ENCODE measurements around the gene PTPRN2.
"Not testable (repeated sequence)": the region's sequence is repeated elsewhere in the genome, so short reads cannot be mapped to it uniquely, and the experiment has no call there.

The PTPRN2 gene

DNA sequence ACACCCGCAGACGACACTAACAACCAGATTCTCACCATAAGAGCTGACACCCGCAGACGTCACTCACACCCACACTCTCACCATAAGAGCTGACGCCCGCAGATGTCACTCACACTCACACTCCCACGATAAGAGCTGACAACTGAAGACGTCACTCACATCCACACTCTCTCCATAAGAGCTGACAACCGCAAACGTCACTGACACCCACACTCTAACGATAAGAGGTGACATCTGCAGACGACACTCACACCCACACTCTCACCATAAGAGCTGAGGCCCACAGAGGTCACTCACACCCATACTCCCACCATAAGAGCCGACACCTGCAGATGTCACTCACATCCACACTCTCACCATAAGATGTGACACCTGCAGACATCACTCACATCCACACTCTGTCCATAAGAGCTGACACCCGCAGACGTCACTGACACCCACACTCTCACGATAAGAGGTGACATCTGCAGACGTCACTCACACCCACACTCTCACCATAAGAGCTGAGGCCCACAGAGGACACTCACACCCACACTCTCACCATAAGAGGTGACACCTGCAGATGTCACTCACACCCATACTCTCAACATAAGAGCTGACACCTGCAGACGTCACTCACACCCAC is 255.7 kb downstream of the PTPRN2 start:
- DNase-seq: not testable (repeated sequence)

DNA sequence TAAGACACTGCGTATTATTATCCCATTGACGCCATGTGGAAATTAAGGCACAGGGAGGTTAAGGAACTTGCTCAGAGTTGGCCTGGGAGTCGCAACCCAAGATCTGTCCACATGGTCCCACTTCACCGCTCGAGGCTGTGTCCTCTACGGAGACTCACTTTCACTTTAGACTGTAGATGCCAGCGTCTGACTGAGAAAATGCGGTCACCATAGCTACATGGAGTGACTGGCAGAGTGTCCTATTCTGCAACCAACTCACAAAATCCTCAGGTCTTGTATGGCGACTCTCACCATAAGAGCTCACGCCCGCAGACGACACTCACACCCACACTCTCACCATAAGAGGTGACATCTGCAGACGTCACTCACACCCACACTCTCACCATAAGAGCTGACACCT is 257.9 kb downstream of the PTPRN2 start:
- DNase-seq: no peak

DNA sequence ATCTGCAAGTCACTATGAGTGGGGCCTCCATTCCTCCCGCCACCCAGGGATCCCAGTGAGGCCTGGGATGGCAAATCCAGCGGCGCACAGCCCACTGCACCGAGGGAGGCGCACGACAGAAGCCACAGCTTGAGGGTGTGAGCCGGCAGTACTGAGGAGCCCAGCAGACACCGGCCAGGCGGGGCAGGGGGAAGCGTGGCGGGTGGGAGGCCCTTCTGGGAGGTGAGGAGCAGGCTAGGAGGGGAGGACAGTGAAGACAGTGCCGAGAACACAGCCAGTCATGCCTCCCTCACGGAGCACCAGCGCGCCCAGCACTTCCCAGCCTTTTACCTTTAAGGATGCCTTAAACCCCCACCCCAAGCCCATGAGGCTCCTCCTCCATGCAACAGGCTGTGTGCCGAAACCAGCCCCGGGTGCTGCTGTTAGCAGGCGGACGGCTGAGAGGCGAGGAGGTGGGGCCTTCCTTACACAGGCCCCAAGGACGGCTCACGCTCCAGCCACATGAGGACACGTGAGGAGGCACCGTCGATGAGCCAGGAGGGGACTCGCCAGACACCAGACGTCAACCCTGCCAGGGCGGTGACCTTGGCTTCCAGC is 258.5 kb downstream of the PTPRN2 start:
- no peak for DNase-seq

DNA sequence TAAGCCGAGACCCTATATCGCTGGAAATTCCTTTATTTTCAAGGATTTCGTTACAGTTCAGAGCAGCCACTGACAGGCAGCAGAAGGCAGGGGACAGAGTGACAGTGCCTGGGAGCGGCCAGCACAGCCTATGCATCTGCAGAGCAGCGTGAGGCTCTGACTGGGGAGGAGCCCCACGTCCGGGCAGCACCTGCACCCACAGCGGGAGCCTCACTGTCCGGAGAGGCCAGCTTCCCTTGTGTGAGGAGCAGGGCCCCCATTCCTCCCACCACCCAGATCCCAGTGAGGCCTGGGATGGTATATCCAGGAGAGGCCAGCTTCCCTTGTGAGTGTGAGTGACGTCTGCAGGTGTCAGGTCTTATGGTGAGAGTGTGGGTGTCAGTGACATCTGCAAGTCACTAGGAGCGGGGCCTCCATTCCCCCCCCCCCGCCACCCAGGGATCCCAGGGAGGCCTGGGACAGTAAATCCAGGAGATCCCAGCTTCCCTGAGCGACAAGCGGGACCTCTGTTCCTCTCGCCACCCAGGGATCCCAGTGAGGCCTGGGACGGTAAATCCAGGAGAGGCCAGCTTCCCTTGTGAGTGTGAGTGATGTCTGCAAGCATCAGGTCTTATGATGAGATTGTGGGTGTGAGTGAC is 259.1 kb downstream of the PTPRN2 start:
- DNase-seq: no peak

DNA sequence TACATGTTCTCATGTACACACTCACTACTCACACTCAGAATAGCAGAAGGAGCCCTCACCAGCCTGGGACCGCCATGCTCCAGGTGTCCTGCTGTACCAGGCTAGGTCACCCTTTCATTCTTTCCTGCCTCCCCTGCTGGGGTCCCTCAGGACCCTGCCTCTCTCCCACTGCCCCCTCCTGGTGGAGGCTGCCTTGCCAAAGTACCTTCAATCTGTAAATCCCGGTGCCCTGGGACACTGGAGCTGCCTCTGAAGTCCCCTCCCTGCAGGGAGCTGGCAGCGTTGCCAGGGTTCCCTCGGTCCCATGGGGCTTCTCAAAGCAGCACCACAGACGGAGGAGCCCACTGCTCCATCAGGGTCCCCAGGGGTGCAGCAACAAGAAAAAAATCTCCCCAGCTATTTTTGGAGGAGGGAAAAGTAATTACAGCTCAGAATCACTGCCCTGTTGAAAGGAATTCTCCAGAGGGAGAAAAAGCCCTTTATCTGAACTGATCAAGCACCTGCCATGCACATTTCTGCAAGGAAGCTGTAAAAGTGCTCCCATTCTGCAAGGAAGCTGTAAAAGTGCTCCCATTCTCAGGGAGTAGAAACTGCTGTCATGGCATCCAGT is 259.9 kb downstream of the PTPRN2 start:
- no peak for DNase-seq

DNA sequence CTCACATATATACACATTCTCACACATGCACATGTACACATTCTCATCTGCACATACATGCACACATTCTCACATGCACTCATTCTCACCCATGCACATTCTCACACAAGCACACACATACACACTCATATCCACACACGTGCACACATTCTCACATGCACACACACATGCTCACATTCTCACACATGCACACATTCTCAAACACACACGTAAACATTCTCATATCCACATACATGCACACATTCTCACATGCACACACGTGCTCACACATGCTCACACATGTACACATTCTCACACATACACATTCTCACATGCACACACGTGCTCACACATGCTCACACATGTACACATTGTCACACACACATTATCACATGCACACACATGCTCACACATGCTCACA is 260.6 kb downstream of the PTPRN2 start:
- no peak for DNase-seq

DNA sequence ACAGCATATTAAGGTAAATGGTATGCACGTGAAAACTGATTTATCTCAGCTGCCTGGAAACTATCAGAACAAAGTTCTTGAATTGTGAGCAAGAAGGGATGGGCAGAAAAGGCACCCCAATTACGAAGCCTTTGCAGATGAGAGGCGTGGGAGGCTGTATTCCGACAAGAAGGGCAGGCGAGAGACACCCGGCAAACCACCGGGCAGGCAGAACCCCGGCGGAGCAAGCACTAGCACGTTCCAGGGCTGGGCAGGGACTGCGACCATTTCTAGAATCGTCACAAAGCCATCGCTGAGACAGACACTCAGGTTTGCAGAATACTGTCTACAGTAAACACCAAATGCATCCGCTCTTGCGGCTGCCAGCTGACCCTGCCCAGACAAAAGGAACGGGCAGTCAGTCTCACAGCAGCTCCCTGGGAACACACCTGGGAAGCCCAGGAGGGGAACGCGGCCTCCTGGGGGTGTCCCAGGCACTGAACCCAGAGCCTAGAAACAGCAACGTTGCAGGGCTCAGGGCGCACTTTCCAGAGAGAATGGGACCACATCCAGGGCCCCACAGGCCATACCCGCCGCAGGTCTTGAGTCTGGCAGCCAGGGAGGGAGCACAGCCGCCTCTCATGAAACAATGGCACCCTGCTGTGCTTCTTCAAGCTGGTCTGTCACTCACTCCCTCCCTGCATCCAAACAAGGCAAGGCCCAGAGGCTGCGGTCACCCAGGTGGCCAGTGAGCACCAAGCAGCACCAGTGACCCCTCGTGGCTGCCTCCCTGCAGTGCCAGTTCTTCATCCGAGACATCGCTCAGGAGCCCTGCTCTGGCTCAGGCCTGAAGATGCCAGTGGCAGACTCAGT is 261.9 kb downstream of the PTPRN2 start:
- DNase-seq: peak; percentile 91

DNA sequence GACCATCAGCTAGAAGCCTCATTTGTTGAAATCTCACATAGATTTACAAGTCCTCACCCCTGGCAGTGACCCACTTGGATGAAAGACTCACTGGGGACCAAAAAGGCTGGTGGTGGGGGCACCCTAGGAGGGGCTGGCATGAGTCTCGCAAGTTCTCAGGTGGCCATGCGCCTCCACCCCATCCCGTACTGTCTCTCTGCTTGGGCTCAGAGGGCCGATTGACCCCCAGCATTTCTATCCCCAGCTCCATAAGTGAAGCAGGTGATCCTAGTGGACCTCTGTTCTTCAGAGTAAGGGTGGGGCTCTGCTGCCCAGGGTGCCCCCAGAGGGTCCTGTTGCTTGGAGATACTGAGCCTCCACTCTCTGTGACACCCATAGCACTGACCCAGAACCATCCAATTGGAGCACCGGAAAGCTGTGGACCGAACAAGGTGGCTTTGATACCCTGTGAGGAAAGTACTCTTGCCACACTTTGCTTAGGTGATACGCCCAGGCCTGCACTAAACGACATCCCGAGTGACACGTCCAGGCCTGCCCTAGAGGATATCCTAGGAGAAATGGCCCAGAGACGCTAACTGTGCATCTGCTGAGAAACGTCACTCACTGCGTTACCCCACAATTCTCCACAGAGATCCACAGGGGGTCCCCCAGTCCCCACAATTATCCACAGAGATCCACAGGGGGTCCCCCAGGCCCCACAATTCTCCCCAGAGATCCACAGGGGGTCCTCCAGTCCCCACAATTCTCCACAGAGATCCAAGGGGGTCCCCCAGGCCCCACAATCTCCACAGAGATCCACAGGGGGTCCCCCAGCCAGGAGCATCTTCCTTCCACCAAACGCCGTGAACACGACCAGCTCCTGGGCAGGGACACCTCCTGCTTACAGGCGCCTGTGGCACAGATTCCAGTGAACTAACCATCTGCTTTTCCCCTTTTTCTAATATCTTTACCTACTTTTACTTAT is 262.9 kb downstream of the PTPRN2 start:
- DNase-seq: no peak

DNA sequence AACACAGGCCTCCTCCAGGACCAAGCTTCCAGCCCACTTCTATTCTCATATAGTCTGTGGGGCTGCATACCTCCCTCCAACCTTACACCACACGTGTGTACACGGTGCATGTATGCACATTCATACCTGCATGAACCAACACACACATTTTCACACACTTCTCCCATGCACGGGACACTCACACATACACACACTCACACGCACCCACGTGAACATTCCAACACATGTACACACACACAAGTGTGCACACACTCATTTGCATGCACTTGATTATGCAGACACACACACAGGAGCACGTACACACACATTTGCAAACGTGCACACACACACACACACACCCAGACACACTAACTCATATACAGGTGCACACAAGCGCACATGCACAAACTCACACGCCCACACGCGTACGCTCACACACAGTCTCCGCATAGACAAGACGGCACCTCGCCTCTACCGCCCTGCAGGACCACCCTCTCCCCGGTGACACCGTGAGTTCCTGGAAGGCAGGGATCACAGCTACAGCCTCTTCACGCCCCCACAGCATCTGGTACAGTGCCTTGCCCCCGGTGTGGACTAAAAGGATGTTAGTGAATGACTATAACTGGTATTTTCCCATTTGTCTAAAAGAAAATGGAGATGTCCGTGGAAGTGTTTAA is 263.8 kb downstream of the PTPRN2 start:
- DNase-seq: no peak

DNA sequence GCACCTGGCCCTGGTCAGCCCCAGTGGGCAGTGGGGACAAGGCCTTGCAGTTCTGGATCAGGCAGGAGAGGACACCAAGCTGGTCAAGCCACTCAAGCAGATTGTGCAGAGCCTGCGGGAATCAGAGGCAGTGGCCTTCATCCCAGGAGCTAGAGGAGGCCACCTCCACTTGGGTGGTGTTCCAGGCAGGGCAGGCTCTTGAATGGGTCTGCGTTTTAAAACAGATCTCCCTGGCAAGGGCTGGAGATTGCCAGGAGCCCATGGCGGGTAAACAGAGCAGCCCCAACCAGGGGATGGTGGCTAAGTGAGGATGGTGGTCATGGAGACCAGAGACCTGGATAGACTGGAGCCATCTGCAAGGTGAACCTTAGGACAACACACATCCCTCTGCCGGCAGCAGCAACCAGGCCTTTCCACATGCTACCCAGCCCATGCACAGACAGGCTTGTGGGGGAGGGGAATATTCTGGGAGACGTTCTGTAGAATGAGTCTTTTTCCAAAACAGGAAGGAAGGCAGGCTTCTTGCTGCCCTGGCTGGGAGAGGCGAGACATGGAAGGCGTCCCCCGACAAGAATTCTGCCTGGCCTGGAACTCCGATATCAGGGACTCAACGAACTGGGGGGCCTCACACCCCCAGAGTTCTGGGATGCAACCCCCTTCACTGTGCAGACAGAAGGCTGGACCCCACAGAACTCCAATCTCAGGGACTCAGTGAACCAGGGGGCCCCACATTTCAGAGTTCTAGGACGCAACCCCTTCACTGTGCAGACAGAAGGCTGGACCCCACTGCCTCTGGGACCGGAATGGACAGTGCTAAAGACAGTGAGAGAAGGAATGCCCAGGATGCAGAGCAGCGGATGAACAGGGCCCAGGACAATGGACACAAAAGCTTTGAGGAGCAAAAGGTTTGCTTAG is 264.8 kb downstream of the PTPRN2 start:
- no peak for DNase-seq

DNA sequence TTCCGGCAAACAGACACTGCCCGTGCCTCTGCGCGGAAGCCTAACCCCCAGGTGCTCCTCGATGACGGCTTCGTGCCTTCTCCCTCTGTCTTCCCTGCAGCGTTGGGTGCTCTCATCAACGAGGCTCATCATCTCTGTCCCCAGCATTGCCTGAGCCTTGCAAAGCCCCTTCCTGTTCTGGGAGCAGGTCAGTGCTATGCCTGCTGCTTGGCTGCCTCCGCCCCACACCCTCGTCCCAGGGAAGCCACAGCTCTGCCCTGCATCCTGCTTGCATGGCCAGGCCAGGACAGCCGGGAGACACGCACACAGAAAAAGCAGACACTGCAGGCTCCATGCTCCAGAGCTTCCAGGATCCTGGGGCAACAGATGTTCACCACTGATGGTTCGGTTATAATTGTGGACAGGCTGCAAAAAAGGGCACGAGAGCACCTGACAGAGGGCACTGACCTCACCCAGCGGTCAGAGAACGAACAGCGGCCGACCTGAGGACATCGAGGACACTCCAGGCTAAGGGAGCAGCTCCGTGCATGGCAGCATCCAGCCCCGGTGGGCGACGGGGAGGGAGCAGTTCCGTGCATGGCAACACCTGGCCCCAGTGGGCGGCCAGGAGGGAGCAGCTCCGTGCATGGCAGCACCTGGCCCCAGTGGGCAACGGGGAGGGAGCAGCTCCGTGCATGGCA is 265.5 kb downstream of the PTPRN2 start:
- DNase-seq: no peak

DNA sequence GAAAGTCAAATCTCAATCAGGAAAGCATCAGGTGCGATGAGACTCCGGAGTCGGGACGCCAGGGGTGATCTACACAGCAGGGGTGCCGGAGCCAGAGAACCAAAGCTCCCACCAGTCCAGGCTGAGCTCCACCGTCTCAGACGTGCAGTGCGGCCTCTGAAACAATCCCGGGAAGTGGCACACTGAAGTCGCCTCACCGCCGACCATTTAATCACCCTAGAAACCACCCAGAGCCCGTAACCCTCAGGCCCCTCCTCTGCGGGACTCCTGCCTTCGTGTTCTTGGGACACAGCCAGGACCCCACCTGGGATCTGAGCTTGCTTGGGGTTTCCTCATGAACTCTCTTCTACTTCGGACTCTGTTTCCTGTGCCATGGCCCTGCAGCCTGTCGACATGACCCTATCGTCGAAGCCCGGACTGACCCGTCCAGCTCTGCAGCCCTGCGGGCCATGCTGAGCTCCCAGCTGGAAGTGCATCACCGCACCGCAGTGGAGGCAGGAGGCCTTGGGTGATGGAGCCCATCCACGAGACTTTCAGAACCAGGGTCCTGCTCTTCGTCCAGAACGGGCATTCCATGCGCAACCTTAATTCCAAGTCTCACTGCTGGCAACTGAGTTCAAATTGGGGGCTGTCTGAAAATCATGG is 266.4 kb downstream of the PTPRN2 start:
- DNase-seq: no peak

DNA sequence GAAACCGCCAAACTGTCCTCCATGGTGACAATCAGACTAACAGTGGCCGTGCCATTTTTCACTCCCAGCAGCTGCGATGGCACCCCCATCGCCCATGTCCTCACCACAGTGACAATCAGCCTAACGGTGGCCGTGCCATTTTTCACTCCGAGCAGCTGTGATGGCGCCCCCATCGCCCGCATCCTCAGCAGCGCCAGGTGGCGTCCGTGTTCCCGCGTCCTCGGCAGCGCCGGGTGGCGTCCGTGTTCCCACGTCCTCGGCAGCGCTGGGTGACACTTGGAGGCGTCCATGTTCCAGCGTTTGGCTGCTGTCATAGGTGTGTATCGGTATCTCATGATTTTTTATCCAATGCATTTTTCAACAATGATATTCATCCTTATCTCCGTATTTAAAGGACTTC is 267.3 kb downstream of the PTPRN2 start:
- DNase-seq: no peak

DNA sequence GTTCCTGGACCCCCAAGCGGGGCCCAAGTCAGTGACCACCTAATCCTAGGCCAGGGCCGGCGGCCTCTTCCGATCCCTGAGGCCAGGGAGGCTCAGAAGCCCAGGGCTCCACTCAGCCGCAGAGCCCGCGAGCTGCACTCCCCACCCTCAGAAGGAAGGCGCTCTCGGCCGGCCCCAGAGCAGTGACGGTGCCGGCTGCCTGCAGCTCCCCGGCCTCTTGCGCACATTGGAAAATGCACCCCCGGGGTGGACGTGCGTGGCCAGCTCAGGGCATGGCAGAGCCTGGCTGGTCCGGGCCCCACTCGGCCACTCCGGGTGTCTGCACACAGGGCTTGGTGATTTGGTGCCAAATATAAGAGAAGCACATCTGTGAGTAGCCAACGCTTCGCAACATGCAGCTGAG is 269.1 kb downstream of the PTPRN2 start:
- DNase-seq: no peak

DNA sequence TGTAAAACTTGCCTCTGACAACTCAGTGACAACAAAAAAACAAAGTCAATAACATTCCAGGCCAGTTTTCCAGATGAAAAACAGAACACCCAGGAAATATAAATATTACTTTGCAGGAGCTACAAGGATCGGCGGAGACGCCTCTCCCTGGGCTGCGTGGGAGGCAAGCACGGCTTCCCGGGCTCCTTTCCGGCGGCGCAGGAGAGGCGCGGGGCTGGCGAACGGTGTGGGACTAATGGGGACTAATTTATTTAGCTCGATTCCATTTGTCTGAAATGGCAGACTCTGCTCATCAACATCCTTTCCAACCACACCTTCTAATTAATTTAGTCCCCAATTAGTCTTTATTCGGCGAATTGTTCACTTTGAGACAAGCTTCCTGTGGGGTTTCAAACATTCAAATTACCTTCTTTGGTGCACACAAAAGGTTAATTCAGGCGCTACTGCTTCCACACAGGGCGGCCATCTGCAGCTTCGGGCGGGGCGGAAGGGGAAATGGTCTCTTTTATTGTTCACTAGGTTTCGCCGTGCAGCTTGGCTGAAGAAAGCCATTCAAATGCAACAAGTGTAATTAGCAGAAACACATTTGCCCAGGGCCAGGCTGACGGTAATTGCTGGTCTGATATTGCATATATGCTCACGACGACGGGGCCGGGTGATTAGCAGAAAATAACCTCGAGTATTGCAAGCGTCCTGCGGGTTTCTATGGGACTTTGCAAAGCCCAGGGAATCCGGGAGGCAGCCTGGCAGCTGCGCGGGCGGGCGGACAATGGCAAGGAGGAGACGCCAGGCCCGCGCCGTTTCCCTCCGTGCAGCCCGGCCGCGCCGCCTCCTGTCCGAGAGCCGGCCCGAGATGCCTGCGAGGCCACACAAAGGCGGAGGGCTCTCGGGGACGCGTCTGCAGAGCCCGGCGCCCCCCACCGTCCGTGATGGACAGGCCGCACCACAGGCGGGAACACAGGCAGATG is 270.1 kb downstream of the PTPRN2 start:
- DNase-seq: no peak

DNA sequence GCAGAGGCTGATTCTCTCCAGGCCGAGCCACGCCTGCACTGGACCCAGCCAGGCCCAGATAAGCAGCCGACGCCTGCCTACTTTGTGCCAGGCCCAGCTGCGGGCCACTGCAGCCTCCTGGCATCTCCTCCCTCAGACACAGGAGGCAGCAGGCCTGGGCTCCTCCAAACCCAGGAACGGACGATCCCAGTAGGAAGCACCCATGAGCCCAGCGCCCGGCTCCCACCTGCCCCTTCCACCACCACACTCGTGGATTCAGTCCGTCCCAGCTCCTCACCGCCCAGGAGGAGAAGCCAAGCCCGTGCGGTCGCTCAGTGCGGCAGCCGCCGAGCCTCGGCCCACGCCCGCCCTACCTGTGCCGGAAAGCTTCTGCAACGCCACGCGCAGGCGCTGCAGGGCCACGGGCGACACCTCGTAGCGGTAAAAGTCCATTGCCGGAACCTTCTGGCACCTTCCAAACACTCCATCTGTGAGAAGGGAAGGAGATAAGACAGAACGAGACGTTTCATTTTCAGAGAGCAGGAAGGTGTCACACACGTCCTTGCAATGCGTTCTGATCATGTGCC is 271.1 kb downstream of the PTPRN2 start:
- no peak for DNase-seq

DNA sequence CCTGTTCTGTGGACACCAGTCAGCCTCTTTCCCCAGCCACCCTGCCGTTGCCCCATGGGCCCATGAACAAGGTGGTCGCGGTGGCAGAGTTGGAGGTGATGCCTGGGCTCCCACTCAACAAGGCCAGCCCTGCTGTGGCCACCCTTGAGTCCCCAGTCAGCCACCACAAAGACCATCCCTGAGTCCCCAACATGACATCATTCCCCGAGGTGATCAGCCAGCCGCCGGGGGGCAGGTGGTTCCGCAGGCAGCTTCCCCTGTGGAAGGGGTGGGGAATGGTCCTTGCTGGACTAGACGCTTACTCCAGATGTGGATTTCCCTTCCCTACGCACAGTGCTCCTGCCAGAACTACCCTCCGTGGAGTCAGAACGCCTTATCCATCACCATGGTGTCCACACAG is 271.7 kb downstream of the PTPRN2 start:
- no peak for DNase-seq

DNA sequence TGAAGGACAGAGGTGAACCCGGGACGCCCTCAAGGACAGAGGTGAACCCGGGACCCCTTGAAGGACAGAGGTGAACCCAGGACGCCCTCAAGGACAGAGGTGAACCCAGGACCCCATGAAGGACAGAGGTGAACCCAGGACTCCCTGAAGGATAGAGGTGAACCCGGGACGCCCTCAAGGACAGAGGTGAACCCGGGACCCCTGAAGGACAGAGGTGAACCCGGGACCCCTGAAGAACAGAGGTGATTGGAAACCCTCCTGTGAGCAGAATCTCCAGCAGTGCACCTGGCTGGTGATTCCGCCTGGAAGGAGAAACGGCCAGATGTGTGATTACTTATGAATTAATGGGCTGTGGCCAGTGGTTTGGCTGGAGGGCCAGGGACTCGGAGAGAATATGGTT is 272.3 kb downstream of the PTPRN2 start:
- no peak for DNase-seq

Data from NCI-H1417 treated with DMSO at 0.1 percent for 48 hours (cell line).